Amniotic stem cell (primary cell): Measurements from ENCODE around the gene MRM2.

ENCODE experiments used
- DNase-seq: peaks from one replicate; lab custom pipeline; 2025; lab: John Stamatoyannopoulos, UW

Gene MRM2

DNA sequence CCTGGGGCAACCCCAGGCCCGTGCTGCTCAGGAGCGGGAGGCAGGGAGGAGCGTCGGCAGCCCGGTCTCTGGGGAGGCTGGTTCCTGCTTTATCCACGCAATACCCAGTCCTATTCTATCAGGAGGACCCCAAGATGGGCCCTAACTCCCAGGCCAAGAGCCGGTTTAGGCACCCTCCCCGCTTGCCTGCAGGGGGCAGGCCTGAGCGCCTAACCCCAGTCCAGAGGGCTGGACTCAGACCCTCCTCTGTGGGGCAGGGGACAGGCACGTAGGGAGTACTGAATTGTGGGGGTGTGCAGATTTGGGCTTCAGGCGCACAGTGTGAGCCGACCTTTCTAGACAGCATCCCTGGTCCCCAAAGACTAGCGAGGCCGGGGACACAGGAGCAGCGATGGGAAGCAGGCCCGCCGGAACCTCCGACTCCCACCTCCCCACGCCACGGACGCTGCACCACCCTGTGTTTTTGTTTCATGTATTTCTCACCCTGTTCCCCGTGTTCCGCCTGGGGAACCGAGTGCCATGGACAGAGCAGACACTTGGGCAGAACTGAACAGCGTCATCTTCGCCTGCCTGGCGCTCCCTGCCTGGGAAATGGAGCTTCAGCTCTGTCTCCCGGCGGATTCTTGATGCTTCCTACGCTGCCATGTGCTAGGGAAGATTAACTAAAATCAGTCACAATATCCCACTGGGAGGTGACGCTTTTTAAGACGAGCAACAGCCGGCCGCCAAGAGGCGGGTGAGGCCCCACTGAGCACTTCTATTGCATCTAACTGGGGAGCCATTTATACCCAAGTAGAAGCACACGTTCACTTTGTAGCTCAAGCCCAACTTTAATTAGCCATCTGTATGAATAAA, 5.4 kb upstream of the MRM2 start:
- no peak for DNase-seq

GRCh38 chr7:2245883-2246675, 4.1 kb upstream of the MRM2 start:
- no peak for DNase-seq

- no peak for DNase-seq
Observed at GRCh38 chr7:2244404-2244995, 2.5 kb upstream of the MRM2 start.

GRCh38 chr7:2243458-2243857, 1.5 kb upstream of the MRM2 start:
- DNase-seq: no peak

DNA sequence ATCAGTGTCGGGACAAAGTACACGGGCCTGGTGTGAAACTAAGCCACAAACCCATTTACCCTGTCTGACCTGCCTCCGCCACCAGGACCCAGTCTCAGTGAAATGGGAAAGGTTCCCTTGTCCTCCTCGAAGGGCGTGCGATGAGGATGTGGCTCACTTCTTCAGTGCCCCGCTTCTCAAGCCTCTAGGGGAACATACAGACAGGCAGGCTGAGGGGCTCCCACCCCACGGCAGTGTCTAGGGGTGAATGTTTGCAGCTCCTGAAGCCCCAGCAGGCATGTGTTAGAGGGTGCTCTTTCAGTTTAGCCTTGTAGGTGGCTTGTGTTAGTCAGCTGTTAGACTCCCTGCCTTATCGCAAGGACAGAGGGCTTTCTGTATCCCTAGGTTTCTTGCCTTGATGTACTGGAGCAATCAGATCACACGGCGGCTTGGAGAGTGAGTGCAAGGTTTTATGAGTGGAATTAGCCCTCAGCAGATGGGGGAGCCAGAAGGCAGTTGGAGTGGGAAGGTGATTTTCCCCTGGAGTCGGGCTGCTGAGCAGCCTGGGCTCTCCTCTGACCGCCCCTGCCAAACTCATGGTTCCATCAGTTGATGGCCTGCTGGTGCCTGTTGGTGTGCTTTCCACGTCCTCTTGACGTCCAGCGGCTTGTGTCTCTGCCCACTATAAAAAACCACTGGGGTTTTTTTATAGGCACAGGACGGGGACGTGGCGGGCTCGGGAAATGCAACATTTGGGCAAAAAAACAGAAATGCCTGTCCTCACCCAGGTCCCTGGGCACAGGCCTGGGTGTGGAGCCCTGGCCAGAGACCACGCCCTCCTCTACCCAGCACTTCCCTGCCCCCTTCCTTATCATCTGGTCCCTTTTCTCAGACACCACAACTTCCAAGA, 780 bp upstream of the MRM2 start:
- DNase-seq: no peak

DNA sequence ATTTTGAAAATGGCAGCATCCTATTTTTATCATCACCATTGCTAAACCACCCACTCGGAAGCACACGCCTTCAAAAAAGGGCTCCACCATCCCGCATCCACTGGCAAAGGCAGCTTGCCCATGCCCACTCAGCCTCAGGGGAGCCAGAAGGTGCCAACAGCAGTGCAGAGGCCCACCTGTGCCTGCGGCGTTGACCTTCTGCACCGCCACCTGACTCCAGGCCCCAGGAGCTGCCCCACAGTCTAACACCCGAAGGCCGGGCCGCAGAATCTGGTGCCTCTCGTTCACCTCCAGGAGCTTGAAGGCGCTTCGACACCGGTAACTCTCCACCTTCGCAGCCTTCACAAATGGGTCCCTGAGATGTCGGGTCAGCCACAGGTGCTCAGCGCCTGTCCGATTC, 2.8 kb downstream of the MRM2 start:
- no peak for DNase-seq

- no peak for DNase-seq
Observed at GRCh38 chr7:2237109-2237602, 4.8 kb downstream of the MRM2 start.

DNA sequence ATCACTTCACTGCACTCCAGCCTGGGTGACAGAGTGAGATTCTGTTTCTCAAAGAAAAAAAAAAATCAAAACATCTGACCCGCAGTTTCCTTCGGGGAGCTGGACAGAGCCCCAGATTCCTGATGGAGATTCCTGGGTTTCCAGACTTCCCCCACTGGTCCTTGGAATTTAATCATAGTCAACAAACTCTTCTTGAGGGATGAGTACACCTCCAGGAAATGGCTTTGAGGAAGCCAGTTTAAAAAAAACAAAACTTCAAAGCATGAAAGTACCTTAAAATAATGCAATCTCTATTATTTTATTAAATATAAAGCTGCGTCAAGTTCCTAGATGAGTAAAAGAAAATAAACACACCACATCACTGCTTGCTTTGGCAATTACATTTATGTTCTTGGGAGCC, 8.1 kb downstream of the MRM2 start:
- no peak for DNase-seq

GRCh38 chr7:2232766-2233520, 9.1 kb downstream of the MRM2 start, which contains the start of gene MAD1L1:
MAD1L1 (minus strand) TSS chr7:2232945; CDS start chr7:2230133, 2,812 bp downstream.
- peak; percentile 85 for DNase-seq

GRCh38 chr7:2231992-2232765, 9.8 kb downstream of the MRM2 start:
- DNase-seq: no peak

GRCh38 chr7:2230882-2231281, 11.1 kb downstream of the MRM2 start:
- no peak for DNase-seq

DNA sequence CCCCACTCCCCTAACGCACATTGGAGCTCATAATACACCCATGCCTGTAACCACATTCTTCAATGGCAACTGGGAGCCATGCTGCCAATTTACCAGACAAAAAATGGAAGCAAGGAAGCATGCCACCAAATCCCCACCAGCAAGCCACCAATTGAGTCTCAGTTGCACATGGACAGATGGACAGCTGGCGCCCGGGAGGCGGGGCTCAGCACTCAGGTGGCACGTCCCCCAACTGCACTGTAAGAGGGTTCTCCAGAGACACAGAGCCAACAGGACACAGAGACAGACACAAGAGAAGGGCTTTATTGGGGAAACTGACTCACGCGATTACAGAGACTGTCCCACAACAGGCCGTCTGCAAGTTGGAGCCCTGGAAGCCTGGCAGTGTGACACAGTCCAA, 11.8 kb downstream of the MRM2 start:
- no peak for DNase-seq

GRCh38 chr7:2229467-2229866, 12.5 kb downstream of the MRM2 start:
- DNase-seq: no peak

DNA sequence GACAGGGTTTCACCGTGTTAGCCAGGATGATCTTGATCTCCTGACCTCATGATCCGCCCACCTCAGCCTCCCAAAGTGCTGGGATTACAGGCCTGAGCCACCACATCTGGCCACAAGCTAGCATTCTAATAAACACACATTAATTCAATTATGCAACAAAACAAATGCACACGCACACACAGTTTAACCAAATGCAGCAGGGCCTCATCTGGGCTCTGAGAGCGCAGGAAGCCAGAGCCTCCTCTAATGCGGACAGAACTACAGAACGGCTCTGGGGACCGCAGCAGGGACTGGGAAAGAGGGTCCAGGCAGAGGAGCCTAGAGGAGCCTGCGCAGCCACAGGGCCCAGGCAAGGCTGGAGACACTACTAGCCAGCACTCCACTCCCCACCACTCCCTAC, 13.1 kb downstream of the MRM2 start:
- DNase-seq: no peak

DNA sequence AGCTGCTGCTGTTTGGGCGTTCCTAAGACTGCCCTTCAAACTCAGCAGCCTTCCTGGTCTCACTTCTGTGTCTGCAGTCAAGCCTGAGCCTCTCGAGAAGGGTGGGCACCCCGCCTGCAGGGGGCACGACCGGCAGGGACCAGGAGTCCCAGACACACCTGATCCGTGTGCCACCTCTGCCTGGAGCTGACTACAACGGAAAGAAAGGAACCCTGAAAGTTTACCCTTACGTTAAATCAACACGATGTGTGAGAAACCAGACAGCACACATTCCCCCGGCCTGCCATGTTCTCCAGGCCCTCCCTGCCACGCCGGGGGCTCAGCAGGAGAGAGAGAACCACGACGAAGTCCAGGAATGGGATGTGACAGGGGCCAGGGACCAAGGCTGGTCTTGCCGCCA, 14.3 kb downstream of the MRM2 start:
- DNase-seq: no peak

- DNase-seq: no peak
Observed at GRCh38 chr7:2225830-2226229, 16.2 kb downstream of the MRM2 start.

GRCh38 chr7:2225336-2225735, 16.7 kb downstream of the MRM2 start:
- no peak for DNase-seq

DNA sequence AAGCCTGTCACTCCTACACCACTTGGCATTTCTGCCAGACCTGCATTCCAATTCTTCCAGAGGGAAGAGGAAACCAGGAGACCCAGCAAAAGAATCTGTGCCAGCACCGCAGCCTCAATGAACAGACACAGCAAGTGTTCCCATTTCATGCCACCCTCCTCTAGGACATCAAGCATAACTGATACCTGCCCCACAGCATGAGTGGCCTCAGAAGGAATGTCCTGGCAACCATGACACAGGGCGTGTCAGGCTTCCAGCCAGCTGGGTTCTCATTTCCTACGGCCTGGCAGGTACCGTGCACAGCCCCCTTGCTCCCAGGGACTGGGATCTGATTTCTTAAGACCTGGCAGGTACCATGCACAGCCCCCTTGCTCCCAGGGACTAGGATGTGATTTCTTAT, 17.1 kb downstream of the MRM2 start:
- DNase-seq: no peak

GRCh38 chr7:2224491-2224928, 17.5 kb downstream of the MRM2 start:
- no peak for DNase-seq

- no peak for DNase-seq
Observed at GRCh38 chr7:2223321-2223720, 18.7 kb downstream of the MRM2 start.
